Measurements from ENCODE around the gene TRMT61B. TPM values are rescaled to one million over a fixed set of nuclear protein-coding genes. Genes with fewer than 3 reads are reported as not detected.

TRMT61B gene
- total and polyA plus RNA-seq, 9 of the 15 experiments (the other 6 are each of a cell fraction or from before 2014, with no cell fraction given), result 13.2 to 28.3 (median 19.5) TPM

DNA sequence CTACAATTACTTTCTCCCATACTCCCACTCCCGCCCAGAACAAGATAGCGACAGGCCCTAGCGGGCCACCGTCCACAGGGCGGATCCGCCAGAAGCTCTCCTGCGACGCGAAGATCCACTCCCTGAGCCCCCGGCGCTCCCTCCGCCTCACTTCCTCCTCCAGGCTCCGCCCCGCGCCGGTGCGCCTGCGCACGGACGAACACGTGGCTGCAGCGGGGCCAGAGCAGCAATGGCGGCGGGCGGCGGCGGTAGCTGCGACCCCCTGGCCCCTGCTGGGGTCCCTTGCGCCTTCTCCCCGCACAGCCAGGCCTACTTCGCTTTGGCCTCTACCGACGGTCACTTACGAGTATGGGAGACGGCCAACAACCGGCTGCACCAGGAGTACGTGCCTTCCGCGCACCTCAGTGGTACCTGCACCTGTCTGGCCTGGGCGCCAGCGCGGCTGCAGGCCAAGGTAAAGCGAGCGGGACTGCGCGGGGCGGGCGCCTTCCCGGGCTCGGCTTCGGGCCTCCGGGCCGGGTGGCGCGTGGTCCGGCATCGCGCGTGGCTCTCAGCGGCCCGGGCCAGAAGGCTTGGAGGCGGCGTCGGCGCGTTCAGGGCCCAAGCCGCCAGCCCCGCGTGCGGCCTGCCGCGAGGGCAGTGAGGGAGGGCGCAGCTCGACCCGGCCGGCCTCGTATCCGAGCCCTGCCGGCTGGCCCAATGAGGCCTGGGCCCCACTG lies 24.5 kb upstream of the TRMT61B start, which contains the start of gene WDR43 (continued):
- TF ChIP-seq, protein P1, sequence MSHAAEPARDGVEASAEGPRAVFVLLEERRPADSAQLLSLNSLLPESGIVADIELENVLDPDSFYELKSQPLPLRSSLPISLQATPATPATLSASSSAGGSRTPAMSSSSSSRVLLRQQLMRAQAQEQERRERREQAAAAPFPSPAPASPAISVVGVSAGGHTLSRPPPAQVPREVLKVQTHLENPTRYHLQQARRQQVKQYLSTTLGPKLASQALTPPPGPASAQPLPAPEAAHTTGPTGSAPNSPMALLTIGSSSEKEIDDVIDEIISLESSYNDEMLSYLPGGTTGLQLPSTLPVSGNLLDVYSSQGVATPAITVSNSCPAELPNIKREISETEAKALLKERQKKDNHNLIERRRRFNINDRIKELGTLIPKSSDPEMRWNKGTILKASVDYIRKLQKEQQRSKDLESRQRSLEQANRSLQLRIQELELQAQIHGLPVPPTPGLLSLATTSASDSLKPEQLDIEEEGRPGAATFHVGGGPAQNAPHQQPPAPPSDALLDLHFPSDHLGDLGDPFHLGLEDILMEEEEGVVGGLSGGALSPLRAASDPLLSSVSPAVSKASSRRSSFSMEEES (CRISPR knock-in tag; IDR thresholded peaks at IDR 0.05), result no peak
- TF ChIP-seq HOMEZ (CRISPR knock-in tag; IDR thresholded peaks at IDR 0.05), result no peak
- no peak for TF ChIP-seq TCFL5 (CRISPR knock-in tag; conservative IDR thresholded peaks at IDR 0.05)
- TF ChIP-seq ZC3H4 (CRISPR knock-in tag; IDR thresholded peaks at IDR 0.05; ENCODE audit: borderline replicate concordance), result 0 out of 2 replicates have a peak, but pooled peaks have one; percentile 74
- TF ChIP-seq, protein P2, sequence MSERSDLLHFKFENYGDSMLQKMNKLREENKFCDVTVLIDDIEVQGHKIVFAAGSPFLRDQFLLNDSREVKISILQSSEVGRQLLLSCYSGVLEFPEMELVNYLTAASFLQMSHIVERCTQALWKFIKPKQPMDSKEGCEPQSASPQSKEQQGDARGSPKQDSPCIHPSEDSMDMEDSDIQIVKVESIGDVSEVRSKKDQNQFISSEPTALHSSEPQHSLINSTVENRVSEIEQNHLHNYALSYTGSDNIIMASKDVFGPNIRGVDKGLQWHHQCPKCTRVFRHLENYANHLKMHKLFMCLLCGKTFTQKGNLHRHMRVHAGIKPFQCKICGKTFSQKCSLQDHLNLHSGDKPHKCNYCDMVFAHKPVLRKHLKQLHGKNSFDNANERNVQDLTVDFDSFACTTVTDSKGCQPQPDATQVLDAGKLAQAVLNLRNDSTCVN (CRISPR knock-in tag; IDR thresholded peaks at IDR 0.05), result no peak
- TF ChIP-seq, protein P3, sequence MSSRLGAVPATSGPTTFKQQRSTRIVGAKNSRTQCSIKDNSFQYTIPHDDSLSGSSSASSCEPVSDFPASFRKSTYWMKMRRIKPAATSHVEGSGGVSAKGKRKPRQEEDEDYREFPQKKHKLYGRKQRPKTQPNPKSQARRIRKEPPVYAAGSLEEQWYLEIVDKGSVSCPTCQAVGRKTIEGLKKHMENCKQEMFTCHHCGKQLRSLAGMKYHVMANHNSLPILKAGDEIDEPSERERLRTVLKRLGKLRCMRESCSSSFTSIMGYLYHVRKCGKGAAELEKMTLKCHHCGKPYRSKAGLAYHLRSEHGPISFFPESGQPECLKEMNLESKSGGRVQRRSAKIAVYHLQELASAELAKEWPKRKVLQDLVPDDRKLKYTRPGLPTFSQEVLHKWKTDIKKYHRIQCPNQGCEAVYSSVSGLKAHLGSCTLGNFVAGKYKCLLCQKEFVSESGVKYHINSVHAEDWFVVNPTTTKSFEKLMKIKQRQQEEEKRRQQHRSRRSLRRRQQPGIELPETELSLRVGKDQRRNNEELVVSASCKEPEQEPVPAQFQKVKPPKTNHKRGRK (tag; IDR thresholded peaks at IDR 0.05), result no peak
- TF ChIP-seq E2F4 (CRISPR knock-in tag; IDR thresholded peaks at IDR 0.05; ENCODE audit: low read depth), result no peak; the same call in 1 of the 2 replicates
- TF ChIP-seq ZNF668 (CRISPR knock-in tag; IDR thresholded peaks at IDR 0.05), result no peak
- no peak for TF ChIP-seq UBTF (IDR thresholded peaks at IDR 0.05; ENCODE audit: borderline replicate concordance in 1 of 2, low read depth in 2 of 2, low read length in 2 of 2)
- TF ChIP-seq YY1 (IDR thresholded peaks at IDR 0.05; ENCODE audit: borderline replicate concordance in 1 of 3, control insufficient read depth in 1 of 3, extremely low read depth in 1 of 3, insufficient read depth in 3 of 3, insufficient read length in 1 of 3, insufficient replicate concordance in 2 of 3, low read depth in 1 of 3, low read length in 2 of 3), result peak; percentile 95 to 98 (median 96)
- no peak for TF ChIP-seq MEF2A (IDR thresholded peaks at IDR 0.05; ENCODE audit: control insufficient read depth, low read depth, low read length)
- TF ChIP-seq RNF2 (IDR thresholded peaks at IDR 0.05), result peak; percentile 76; the same call in 1 of the 2 replicates
- no peak for TF ChIP-seq HDAC2 (IDR thresholded peaks at IDR 0.05)
- TF ChIP-seq ZNF785 (CRISPR knock-in tag; IDR thresholded peaks at IDR 0.05), result no peak
- no peak for TF ChIP-seq HDAC6 (IDR thresholded peaks at IDR 0.05; ENCODE audit: low read depth, low read length)
- TF ChIP-seq ZNF780A (CRISPR knock-in tag; IDR thresholded peaks at IDR 0.05), result no peak
